Activated T-helper 1 cell treated with Interleukin-2 at 50 U/mL for 16 hours (primary cell): Measurements from ENCODE around the gene DISP3.

Source experiments
- DNase-seq: peaks from one replicate; pipeline ENCODE4 v3.0.0-alpha.2; 2020; ENCODE audit warnings: low read depth

DISP3 gene

DNA sequence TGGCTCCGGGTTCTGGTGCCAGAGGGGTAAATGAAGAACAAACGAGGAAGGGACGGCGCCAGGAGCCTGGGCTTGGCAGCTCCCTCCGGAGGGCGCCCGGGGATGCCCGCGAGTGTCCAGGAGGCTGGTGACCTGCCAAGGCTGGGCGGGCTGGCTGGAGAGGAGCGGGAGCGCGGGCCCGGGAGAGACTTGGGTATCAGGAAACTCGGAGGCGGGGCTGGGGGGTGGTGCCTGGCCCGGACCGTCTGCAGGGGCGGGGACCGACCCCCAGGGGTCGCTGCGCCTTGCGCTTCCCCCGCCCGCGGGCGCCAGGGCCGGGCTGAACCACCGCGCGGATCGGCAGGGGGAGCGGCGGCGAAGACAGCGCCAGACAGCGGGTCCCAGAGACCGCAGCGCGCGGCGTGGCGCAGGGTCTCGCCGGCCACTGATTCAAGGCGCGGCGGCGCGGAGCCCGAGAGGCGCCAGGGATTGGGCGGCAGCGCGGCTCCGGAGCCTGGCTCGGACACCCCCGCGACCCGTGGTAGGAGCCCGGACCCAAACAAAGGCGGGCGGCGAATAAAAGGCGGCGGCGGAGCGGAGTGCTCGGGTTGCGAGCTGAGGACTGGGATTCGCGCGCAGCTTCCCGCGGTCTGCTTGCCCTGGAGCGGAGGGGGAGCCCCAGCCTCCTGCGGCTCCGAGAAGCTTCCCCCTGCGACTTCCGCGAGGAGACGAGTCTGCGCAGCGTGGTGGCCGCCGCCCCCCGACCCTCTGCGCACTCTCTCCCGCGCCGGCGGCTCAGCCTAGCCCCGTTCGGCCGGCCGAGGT is at the start of gene DISP3:
DISP3 (plus strand) TSS at position 585 of the 804 bp plus-strand sequence. CDS start 21,838 bp downstream, outside the sequence.
- DNase-seq = peak; percentile 32

GRCh38 chr1:11429226-11429625 is 49.7 kb upstream of the DISP3 start:
- DNase-seq = no peak

GRCh38 chr1:11429935-11430334 is 49.0 kb upstream of the DISP3 start:
- DNase-seq = no peak

- DNase-seq = no peak
These were observed 46.9 kb upstream of the DISP3 start for GRCh38 chr1:11431941-11432507.

DNA sequence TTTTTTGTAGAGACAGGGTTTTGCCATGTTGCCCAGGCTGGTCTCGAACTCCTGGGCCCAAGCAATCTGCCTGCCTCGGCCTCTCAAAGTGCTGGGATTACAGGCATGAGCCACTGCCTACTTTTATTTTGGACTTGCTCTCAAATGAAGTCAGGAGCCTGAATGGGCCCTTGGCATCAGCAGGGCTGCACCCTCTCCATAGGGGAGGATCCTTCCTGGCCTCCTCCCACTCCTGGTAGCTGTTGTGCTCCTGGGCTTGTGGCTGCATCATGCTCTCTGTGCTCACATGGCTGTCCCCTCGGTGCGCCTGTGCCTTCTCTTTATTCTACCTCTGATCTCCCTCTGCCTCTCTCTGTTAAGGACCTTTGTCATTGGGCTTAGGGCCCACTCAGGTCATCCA is 46.4 kb upstream of the DISP3 start:
- DNase-seq = no peak

GRCh38 chr1:11434501-11434900 is 44.5 kb upstream of the DISP3 start:
- DNase-seq = no peak

DNA sequence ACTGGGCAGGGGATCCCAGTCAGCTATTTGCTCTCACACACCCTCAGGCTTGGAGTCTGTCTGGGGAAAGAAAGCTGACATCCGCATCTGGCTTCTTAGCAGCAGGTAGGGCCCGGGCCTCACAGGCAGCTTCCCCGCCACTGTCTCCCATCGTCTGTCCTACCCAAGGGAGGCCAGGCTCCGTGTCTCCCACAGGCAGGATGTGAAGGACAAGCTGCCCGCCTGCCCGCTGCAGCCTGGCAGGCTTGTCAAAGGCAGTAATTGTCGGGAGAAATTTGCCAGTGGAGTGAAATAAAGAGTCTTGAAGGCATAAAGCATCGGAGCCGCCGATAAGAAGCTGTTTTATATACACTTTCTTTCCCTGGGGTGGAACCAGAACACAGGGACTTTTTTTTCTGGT is 44.0 kb upstream of the DISP3 start:
- no peak for DNase-seq

DNA sequence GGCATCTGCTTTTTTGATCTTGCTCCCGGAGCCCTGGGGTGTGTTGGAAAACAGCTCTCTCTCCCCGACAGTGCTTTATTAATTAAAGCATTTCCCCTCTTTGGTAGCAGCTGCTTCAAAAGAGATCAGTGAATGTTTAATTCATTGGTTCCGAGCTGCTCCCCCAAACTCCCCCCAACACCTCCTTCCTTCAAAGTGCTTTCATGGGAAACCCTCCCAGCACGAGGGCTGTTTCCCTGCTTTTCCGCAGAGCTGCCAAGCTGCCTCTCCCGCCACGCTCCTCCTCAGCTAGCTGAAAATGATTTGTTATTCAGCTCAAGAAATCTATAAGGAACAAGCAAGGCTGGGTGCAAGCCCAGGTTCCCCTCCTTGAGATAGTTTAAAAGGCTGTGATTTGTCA is 40.0 kb upstream of the DISP3 start:
- DNase-seq = no peak

DNA sequence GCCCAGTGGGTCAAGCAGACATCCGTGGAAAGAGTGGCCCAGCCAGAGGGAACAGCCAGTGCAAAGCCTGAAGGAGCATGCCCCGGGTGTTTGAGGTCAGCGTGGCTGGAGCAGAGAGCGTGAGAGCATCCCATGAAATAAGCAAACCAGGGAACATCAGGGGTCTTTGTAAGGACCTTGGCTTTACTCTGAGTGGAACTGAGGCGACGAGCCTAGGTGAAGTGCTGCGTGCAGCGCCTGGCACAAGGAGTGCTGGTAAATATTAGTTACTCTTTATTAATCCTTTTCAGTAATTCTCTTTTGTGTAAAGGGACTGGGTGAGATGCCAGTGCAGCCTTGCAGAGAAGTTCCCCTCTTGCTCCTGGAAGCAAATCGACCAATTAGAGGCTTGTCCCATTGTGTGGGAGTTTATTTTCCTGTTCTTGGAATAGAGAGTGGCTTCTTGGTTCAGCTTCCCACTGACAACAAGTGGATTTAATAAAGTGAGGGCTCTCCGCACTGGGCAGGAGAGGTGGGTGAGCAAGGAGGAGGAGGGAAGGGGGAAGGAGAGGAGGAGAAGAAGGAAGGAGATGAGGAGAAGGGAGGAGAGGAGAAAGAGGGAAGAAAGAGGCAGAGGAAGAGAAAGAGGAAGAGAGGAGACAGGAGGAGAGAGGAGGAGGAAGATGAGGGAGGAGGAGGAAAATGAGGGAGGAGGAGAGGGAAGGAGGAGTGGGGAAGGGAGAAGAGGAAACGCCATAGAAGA is 37.6 kb upstream of the DISP3 start:
- no peak for DNase-seq

GRCh38 chr1:11443043-11443442 is 35.9 kb upstream of the DISP3 start:
- no peak for DNase-seq

GRCh38 chr1:11443961-11444658 is 34.8 kb upstream of the DISP3 start:
- DNase-seq = no peak

DNA sequence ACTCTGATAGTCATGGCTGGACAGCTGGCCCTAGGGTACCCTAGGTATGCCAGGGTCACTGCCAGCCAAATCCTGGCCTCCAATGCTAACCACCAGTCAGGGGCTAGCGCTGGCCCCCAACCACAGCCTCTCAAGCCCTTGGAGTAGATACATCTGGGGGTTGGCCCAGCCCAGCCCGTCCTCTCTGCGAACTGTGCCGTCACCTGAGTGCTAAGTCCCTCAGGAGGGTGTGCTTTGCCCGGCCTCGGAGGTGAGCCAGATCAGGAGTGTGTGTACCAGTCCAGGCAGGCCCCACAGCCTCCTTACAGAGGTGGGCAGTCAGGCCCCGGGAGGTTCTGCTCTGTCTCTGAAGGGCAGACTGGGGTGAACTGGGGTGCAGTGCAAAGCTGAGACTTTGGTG is 34.0 kb upstream of the DISP3 start:
- DNase-seq = no peak

DNA sequence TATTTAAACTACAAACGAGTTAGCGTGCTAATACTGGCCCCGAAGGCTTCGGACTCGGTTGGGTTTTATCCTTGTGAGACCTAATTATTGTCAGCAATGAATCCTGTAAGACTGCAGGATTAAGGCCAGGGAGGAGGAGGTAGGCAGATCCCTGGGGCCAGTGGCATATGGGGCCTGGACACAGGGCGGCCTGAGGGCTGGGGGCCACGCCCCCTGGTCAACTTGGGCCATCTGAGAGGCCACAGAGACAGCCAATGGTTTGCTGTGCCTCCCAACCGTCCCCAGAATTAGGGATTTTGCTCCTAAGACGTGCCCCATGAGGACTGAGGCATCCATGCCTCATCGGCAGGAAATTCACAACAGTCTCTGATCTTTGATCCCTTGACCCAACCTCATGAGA is 31.1 kb upstream of the DISP3 start:
- DNase-seq = no peak

DNA sequence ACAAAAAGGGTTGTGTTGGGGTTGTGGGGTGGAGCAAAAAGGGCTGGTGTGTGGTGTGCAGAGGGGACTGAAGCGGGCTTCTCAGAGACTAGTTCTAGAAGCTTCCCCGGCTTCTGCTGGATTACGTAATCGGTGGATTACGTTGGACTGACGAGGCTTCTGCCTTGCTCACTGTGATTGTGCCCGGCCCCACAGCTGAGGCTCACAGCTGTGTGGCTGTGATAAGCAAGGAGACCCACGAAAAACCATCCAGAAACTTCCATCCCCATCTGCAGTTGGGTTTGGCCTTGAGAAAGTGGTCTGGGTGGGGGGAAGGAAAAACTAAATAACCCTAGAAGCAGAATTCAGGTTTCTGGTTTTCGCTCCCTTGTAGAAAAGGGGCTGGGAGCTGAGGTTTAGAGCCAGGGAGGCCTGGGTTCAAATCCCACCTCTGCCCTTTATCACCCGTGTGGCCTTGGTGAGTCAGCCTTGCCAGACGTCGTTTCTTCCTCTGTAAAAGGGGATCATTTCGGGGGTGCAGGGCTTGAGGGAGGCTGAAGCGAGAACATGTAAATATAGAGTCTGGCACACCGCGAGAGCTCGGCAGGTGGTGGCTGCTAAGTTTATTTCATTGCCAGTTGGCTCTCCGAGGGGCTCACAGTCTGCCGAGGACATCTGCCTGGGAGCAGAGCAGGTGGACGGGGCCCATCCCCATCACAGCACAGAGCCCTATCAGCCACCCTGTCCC is 30.4 kb upstream of the DISP3 start:
- DNase-seq = no peak

DNA sequence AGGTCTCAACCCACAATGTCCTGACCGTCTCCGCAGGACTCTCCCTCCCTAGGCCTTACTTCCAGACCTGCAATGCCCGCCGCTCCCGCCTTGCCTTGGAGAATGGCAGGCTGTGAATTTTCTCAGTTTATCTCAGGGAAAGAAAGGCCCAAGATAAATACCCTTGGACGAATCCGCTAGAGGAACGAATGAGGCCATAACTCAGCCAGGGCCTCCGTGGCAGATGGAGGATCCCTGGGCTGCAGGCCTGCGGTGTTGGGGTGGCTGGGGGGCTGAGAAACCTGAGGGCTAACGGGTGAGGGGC is 29.9 kb upstream of the DISP3 start:
- no peak for DNase-seq

GRCh38 chr1:11450310-11450709 is 28.6 kb upstream of the DISP3 start:
- DNase-seq = no peak

- no peak for DNase-seq
These were observed 25.0 kb upstream of the DISP3 start for GRCh38 chr1:11453742-11454491.

DNA sequence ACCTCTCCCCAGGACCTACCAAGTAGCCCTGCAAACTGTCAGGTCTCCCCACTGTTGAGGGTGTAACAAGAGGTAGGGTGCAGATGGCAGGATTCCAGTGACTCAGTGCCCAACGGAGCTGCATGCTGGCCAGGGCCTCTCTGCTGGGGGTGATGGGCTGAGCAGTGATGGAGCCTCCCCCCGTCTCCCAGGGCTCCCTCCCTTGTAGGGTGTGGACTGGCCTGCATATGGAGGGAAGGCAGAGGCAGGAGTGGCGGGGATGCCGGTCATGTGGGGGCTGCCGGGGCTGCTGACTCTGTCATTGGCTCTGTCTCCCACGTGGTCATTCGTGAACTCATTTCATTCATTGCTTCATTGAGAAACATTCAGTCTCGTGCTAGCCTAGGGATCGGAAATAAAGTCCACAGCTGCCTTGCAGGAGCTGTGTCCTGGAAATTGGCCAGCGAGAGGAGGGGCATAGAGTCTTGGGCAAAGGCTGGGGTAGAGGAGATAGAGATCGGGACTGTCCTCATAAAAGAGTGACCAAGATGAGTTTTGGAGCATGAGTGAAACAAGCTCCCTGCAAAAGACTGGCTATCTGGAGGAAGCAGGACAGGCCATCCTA is 22.9 kb upstream of the DISP3 start:
- DNase-seq = no peak

DNA sequence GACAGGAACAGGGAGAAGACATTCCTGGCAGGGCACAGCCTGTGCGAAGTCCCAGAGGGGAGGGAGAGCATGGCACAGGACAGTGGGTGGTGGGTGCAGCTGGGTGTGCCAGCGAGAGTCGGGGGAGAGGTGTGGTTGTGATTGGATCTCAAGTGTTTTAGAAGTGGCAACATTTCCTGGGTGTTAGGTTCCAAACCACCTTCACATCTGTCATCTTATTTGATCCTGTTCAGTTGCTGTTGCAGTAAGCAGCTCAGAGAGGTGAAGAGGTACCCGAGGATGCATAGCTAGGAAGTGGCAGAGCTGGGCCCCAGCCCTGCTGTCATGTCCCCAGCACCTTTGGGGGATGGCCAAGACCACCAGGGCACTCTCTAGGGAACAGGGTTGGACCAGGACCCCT is 22.0 kb upstream of the DISP3 start:
- DNase-seq = no peak

- no peak for DNase-seq
These were observed 20.1 kb upstream of the DISP3 start for GRCh38 chr1:11458811-11459275.
